CD4-positive, alpha-beta T cell treated with Interleukin-4 for 1 hour (primary cell): Measurements from ENCODE around the gene RGS10.

Source experiments
- DNase-seq, 2 donors: peaks; one replicate each; pipeline ENCODE4 v3.0.0-alpha.2; 2020 to 2022

Gene RGS10

DNA sequence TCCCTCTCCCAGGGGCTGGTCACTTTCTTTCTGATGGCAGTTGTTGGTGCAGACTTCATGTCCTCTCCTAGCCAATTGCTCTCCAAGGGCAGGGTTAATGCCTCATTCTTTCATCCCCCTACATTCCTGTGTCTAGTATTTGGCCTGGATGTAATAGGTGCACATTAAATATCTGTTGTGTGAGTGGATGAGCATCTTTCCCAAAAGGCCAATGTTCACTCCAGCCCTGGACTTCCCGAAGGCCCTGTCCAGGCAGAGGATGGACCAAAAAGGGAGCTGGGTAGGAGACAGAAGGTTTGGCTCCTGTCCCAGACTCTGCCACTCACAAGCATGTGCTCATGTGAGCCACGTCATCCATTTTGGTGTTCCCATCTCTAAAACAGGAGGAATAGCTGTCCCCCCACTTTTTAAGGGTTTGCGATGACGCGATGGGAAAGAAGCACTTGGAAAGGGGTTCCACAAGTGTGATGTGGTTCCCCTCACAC, 47.5 kb downstream of the RGS10 start:
- DNase-seq = no peak

DNA sequence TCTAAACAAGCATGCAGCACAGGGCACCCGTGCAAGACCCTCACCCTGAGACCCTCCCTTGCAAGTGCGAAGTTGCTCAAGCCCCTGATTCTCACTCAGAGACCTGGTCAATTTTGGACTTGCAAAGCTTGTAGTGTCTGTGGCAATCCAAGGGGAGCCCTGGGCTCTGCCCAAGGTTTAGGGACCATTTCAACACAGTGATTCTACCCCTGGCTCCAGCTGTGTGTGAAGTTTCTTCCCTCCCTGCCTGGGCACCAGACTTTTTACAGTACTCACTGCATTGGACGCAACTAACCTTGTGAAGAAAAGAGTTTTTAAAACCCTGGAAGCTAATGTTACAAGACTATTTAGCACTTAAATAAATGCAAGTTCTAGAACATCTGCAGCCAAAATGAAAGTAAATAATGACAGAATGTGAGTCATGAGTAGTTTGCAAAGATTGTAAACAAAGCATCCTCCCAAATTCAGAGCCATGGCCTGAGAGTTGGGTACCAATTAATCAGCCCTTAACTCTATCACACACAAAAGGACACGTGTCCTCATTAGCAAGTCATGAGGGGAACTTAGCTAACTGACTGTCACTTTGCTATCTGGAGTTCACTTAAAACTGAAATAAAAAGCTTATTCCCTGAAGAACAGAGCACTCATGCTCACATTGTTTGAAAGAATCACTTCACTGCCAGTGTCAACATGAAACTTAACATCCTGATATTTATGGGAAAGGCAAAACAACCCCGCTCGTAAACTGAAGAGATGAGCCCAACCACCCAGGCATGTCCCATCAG, 48.1 kb downstream of the RGS10 start:
- DNase-seq = no peak

GRCh38 chr10:119493155-119493554, 49.4 kb downstream of the RGS10 start:
- DNase-seq = no peak

DNA sequence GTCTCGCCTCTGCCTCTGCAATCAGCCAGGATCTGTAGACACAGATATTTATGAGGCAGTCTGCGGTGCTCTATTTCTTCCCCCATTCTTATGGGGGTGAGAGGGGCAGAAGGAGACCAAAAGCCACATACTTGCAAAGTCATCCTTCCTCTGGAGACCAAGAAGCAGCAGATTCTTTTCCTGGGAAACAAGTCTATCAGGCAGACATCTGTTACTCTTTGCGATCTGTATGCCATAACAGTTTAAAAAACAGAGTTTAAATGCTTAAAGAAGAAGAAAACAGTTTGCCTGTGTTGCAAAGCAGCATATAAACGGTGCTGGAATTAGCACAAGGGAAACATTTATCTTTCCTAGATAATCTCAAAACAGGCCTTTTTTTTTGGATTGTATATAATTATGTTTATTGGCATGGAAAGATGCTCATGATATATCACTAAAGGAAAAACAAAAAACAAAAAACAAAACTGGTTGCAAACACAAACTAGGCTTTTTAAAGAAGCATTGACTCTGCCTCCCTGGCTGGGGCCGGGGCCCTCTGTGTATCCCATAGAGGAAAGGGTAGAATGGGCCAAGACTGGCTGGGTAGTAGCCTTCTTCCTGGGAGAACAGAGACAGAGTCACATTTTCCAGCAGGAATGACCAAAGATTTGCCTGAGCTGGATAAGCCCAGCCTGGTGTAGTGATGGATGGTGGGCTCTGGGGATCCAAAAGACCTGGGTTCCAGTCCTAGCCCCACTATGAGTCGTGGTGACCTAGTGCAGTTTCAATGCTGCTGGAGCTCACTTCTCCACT, 50.4 kb downstream of the RGS10 start:
- DNase-seq = no peak

GRCh38 chr10:119489991-119490326, 52.6 kb downstream of the RGS10 start:
- DNase-seq = no peak

GRCh38 chr10:119488675-119489074, 53.8 kb downstream of the RGS10 start:
- no peak for DNase-seq

DNA sequence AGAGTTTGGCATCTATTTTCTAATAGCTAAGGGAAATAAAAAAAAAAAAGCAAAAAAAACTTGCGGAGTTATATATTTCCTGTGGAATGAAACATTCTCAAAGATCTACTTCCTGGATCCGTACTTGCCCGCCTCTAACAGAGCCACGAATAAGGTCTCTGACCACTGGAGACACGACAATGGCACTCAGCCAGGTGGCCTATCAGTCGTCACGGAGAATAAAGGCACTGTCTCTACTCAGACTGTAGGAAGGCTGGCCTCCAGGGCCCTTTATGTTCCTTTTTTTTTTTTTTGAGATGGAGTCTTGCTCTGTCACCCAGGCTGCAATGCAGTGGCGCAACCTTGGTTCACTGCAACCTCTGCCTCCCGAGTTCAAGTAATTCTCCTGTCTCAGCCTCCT, 58.7 kb downstream of the RGS10 start:
- no peak for DNase-seq

DNA sequence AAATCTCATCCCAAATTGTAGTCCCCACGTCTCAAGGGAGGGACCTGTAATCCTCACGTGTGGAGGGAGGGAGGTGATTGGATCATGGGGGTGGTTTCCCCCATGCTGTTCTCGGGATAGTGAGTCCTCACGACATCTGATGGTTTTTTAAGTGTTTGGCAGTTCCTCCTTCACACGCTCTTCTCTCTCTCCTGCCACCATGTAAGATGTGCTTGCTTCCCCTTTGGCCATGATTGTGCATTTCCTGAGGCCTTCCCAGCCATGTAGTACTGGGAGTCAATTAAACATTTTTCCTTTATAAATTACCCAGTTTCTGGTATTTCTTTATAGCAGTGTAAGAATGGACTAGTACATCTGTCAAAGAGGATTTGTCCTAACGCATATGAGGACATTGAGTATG, 59.5 kb downstream of the RGS10 start:
- DNase-seq = no peak

- no peak for DNase-seq
Measured at GRCh38 chr10:119481781-119482426, 60.6 kb downstream of the RGS10 start.

- no peak for DNase-seq
Measured at GRCh38 chr10:119480667-119481066, 61.9 kb downstream of the RGS10 start.

DNA sequence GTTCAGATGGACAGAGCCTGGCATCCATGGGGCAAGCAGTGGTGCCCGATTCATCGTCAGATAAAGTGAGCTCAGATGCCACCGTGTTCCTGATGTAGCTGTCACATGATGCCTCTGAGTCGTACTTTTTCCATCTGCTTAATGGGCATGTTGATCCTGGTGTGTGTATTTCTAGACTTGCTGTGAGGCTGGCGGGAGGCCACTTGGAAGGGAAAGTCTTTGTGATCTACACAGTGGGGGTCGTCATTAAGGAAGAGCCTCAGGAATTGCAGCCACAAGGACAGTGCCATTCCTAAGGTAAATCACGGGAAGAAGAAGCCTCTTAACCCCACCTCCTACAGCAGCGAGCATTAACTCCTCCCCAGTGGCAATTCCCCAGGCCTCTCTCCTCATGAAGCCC, 63.0 kb downstream of the RGS10 start:
- no peak for DNase-seq

GRCh38 chr10:119478811-119479341, 63.6 kb downstream of the RGS10 start:
- no peak for DNase-seq

- DNase-seq = peak in 1 of 2 donors; percentile 39
Measured at GRCh38 chr10:119478111-119478802, 64.3 kb downstream of the RGS10 start.

DNA sequence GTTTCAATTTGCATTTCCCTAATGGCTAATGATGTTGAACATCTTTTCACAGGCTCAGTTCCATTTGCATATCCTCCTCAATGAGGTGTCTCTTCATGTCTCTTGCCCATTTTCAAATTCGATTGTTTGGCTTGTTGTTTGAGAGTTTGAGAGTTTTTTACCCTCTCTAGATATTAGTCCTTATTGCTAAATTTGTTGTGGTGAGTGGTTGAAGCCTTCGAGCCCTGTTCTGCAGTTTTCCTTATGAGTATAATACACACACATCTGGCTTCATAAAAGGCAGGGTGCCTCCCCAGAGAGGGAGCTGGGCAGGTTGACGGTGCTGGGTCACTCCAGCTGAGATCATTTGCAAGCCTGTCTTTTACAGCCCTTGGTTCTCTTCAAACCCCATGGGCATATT, 65.1 kb downstream of the RGS10 start:
- no peak for DNase-seq

DNA sequence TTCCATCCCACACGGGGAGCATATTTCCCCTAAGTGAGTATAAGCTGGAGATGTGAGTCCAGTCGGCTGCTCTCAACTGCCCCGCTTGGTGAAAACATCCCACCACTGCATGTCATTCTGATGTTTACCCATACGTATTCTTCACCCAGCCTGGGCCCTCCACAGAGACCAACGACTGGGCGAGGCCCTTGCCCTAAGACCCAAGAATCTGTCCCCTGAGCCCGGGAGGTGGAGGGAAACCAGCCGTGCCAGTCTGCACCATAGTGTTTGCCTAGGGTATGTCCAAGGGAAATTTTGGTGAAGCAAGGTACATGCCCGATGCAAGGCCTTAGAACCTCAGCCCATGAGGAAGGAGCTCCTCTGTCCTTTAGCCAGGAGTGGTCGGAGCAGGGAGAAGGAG, 67.9 kb downstream of the RGS10 start:
- no peak for DNase-seq

GRCh38 chr10:119473771-119474170, 68.7 kb downstream of the RGS10 start:
- no peak for DNase-seq

GRCh38 chr10:119470920-119471702, 71.4 kb downstream of the RGS10 start:
- no peak for DNase-seq

- no peak for DNase-seq
Measured at GRCh38 chr10:119469846-119470245, 72.7 kb downstream of the RGS10 start.

GRCh38 chr10:119469325-119469707, 73.2 kb downstream of the RGS10 start:
- no peak for DNase-seq

DNA sequence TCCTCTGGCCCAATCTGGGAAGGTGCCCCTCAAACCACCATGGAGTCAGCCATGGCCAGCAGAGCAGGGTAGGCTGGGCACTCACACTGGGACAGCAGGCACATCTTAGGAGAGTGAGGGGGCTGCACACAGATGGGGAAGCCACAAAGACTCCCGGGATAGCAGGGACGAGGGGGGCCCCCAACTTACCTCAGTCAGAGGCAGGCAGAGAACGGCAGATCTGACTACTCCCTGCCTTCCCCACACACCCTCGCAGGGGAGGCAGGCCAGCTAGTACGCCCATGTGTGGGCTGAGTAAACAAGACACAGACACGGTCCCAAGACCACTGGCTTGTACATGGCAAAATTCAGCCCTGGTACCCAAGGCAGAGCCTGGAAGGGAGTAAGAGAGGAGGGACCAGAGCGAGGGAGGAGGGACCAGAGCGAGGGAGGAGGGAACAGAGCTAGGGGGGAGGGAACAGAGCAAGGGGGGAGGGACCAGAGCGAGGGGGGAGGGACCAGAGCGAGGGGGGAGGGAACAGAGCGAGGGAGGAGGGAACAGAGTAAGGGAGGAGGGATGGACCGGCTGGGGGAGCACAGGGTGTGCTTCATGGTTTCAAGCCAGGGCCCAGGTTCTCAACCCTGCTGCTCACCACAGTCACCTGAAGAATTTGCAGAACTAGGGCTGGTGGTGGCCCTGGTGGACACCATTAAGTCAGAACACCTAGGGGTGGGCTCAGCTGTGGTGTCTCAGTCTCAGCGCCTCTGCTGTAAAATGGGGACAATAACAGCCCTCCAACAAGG, 73.8 kb downstream of the RGS10 start:
- no peak for DNase-seq

GRCh38 chr10:119466655-119467054, 75.9 kb downstream of the RGS10 start:
- DNase-seq = peak; percentile 34
